PFSK-1 (cell line): Measurements from ENCODE around the gene USPL1.

Source experiments
- TAF1 ChIP-seq: IDR thresholded peaks from 2 replicates; pipeline ENCODE4 v1.6.1; 2012; ENCODE audit warnings: low read length, control low read depth, borderline replicate concordance; ENCODE audit not compliant: insufficient read depth
- TF ChIP-seq, protein P1 (sequence below), 2 experiments: IDR thresholded peaks; 2 replicates each; pipeline versions ENCODE4 v1.6.1 to v1.8.0; 2011 to 2012; ENCODE audit warnings: low read depth in 2 of 2, low read length in 2 of 2, control low read depth in 1 of 2, inconsistent platforms in 1 of 2, mild to moderate bottlenecking in 1 of 2, moderate library complexity in 1 of 2; ENCODE audit not compliant: insufficient read depth in 1 of 2

DNA sequence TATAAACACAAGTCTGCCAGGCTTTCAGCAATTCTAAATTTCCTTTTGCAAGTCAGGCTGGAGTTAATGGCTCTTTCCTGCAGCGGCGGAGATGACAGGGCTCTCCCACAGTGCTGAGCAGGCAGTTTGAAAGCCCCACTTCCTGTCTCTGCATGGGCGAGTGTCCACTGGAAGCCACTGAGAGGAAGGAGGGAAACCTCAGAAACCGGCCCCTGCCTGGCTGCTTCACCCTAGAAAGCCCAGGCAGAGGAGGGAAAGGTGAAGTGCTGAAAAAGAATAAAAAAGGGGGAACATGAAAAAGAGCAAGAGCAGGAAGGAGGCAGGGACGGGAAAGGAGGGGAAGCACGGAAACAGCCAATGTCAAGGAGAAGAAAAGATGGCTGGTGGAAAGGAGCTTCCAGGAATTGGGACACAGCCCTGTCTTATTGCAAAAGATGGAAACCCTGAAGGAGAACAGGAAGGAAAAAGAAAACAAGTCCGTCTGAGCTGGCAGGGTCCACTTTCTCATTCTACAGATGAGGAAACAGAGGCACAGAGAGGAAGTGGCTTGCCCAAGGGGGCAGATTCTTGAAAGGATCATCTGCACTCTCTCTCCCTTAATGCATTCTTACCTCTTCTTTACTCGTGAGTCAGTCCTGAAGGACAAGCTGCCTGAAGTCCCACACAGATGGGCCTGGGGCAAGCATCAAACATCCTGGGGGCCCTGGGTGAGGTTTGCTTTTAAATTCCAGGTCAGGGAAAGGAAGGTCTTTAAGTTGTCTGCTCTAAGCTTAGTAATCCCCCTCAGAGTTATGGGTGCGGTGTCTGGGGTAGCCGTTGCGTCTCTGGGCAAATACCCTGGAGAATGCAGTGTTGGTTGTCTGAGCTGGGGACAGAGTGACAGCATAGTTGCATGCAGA is 78.8 kb downstream of the USPL1 start:
- TF ChIP-seq, protein P1, sequence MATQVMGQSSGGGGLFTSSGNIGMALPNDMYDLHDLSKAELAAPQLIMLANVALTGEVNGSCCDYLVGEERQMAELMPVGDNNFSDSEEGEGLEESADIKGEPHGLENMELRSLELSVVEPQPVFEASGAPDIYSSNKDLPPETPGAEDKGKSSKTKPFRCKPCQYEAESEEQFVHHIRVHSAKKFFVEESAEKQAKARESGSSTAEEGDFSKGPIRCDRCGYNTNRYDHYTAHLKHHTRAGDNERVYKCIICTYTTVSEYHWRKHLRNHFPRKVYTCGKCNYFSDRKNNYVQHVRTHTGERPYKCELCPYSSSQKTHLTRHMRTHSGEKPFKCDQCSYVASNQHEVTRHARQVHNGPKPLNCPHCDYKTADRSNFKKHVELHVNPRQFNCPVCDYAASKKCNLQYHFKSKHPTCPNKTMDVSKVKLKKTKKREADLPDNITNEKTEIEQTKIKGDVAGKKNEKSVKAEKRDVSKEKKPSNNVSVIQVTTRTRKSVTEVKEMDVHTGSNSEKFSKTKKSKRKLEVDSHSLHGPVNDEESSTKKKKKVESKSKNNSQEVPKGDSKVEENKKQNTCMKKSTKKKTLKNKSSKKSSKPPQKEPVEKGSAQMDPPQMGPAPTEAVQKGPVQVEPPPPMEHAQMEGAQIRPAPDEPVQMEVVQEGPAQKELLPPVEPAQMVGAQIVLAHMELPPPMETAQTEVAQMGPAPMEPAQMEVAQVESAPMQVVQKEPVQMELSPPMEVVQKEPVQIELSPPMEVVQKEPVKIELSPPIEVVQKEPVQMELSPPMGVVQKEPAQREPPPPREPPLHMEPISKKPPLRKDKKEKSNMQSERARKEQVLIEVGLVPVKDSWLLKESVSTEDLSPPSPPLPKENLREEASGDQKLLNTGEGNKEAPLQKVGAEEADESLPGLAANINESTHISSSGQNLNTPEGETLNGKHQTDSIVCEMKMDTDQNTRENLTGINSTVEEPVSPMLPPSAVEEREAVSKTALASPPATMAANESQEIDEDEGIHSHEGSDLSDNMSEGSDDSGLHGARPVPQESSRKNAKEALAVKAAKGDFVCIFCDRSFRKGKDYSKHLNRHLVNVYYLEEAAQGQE (IDR thresholded peaks at IDR 0.05; ENCODE audit: insufficient read depth in 1 of 2, low read depth in 2 of 2, low read length in 2 of 2) = no peak
- TF ChIP-seq TAF1 = no peak
